Measurements from ENCODE around the gene LAPTM5. TPM values are rescaled to one million over a fixed set of nuclear protein-coding genes. Genes with fewer than 3 reads are reported as not detected.

LAPTM5 gene, protein sequence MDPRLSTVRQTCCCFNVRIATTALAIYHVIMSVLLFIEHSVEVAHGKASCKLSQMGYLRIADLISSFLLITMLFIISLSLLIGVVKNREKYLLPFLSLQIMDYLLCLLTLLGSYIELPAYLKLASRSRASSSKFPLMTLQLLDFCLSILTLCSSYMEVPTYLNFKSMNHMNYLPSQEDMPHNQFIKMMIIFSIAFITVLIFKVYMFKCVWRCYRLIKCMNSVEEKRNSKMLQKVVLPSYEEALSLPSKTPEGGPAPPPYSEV
- total RNA-seq: 2.6 and 3.1 TPM in 2 replicates

DNA sequence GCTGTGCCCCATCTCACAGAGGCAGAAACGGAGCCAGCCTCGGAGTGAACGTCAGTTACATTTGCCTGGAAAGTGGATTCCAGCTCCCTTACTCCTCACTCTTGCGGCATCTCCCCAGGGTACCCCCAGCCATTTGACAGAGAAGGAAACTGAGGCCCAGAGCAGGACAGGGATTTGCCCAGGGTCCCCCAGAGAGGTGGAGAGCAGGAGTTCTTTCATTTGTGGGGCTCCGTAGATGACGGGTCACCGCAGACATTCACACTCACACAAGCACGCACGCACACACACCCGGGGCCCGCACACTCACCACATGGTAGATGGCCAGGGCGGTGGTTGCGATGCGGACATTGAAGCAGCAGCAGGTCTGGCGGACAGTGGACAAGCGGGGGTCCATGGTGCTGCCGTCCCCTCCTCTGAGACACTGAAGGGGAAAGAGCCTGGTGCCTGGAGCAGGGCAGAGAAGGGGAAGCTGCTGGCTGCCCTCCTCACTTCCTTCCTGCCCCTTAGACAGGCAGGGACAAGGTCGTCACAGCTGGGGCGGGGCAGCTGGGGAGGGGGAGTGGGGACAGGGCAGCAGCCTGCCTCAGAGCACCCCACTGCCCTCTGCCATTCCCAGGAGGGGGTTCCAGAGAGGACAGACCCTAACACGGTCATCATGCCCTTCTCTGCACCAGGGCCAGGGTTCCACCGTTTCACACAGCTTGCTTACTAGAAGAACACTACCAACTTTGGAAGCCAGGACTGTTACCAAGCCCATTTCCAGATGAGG lies at the start of gene LAPTM5:
LAPTM5 (minus strand) TSS at position 423 of the 769 bp plus-strand sequence; CDS start at position 394, 29 bp downstream.
- TF ChIP-seq, protein P1, sequence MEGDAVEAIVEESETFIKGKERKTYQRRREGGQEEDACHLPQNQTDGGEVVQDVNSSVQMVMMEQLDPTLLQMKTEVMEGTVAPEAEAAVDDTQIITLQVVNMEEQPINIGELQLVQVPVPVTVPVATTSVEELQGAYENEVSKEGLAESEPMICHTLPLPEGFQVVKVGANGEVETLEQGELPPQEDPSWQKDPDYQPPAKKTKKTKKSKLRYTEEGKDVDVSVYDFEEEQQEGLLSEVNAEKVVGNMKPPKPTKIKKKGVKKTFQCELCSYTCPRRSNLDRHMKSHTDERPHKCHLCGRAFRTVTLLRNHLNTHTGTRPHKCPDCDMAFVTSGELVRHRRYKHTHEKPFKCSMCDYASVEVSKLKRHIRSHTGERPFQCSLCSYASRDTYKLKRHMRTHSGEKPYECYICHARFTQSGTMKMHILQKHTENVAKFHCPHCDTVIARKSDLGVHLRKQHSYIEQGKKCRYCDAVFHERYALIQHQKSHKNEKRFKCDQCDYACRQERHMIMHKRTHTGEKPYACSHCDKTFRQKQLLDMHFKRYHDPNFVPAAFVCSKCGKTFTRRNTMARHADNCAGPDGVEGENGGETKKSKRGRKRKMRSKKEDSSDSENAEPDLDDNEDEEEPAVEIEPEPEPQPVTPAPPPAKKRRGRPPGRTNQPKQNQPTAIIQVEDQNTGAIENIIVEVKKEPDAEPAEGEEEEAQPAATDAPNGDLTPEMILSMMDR (IDR thresholded peaks at IDR 0.05; ENCODE audit: insufficient read depth, low read length, poor library complexity, severe bottlenecking): no peak
- no peaks in the 10 kb centered on the region for H3K27me3 ChIP-seq (ENCODE audit: control insufficient read depth, insufficient read depth, low read length)
- no peak within 1 kb of the TSS for H3K4me3 ChIP-seq (ENCODE audit: low read depth, low read length)
- H3K36me3 ChIP-seq (ENCODE audit: control insufficient read depth, insufficient read depth, low read length): no peaks in the 10 kb centered on the region
- DNase-seq (ENCODE audit: low read depth): no peak

GRCh38 chr1:30806381-30807317 lies 49.1 kb upstream of the LAPTM5 start:
- Histone ChIP-seq H3K4me3 (ENCODE audit: low read depth, low read length) (no peak overlapping the region), H3K27me3 (ENCODE audit: control insufficient read depth, insufficient read depth, low read length) (no peaks in the 10 kb centered on the region), H3K36me3 (ENCODE audit: control insufficient read depth, insufficient read depth, low read length) (no peaks in the 10 kb centered on the region)
- TF ChIP-seq, protein P1 (IDR thresholded peaks at IDR 0.05; ENCODE audit: insufficient read depth, low read length, poor library complexity, severe bottlenecking): no peak
- no peak for DNase-seq (ENCODE audit: low read depth)

GRCh38 chr1:30805304-30806003 lies 47.9 kb upstream of the LAPTM5 start:
- TF ChIP-seq, protein P1 (IDR thresholded peaks at IDR 0.05; ENCODE audit: insufficient read depth, low read length, poor library complexity, severe bottlenecking): no peak
- Histone ChIP-seq H3K27me3 (ENCODE audit: control insufficient read depth, insufficient read depth, low read length) (no peaks in the 10 kb centered on the region), H3K36me3 (ENCODE audit: control insufficient read depth, insufficient read depth, low read length) (no peaks in the 10 kb centered on the region), H3K4me3 (ENCODE audit: low read depth, low read length) (no peak overlapping the region)
- no peak for DNase-seq (ENCODE audit: low read depth)

DNA sequence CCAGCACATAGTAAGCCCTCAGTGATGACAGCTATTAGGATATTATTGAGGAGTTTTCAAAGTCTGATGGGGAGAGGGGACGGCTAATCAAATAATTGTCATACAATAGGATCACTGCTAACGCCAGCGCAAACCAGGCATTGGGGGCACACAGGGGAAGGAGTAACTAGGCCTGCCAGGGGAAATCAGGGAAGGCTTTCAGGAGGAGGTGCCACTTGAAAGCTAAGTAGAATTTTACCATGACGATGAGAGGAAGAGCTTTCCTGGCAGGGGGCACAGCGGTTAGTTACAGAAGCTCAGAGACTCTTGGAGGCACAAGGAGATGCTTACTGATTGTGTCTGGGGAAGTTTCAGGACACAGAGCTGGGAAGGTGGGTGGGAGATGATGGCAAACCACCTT lies 47.2 kb upstream of the LAPTM5 start:
- DNase-seq (ENCODE audit: low read depth): no peak
- TF ChIP-seq, protein P1 (IDR thresholded peaks at IDR 0.05; ENCODE audit: insufficient read depth, low read length, poor library complexity, severe bottlenecking): no peak

GRCh38 chr1:30804352-30804751 lies 46.8 kb upstream of the LAPTM5 start:
- Histone ChIP-seq H3K36me3 (ENCODE audit: control insufficient read depth, insufficient read depth, low read length) (no peaks in the 10 kb centered on the region), H3K27me3 (ENCODE audit: control insufficient read depth, insufficient read depth, low read length) (no peaks in the 10 kb centered on the region), H3K4me3 (ENCODE audit: low read depth, low read length) (no peak overlapping the region)
- DNase-seq (ENCODE audit: low read depth): no peak
- TF ChIP-seq, protein P1 (IDR thresholded peaks at IDR 0.05; ENCODE audit: insufficient read depth, low read length, poor library complexity, severe bottlenecking): no peak

More for the DNA sequence above, 47.2 kb upstream of the LAPTM5 start:
- Histone ChIP-seq H3K4me3 (ENCODE audit: low read depth, low read length) (no peak overlapping the region), H3K36me3 (ENCODE audit: control insufficient read depth, insufficient read depth, low read length) (no peaks in the 10 kb centered on the region), H3K27me3 (ENCODE audit: control insufficient read depth, insufficient read depth, low read length) (no peaks in the 10 kb centered on the region)

Measured in kidney epithelial cell (primary cell).